Measurements from ENCODE around the gene PPM1D. TPM values are rescaled to one million over a fixed set of nuclear protein-coding genes. Genes with fewer than 3 reads are reported as not detected.

PPM1D gene
- total and polyA plus RNA-seq, 2 experiments from 2014 or later = 18.3 to 18.6 TPM

GRCh38 chr17:60599220-60599619 lies 773 bp upstream of the PPM1D start:
- peak overlapping the region; percentile 82 for H2AFZ ChIP-seq
- H3K27me3 ChIP-seq = no peaks in the 10 kb centered on the region
- H3K36me3 ChIP-seq (replicated peaks; ENCODE audit: insufficient read depth, low read depth) = no peaks in the 10 kb centered on the region
- peaks cover 38% of the 10 kb centered on the region for H3K79me2 ChIP-seq
- TF ChIP-seq EZH2 (IDR thresholded peaks at IDR 0.05; ENCODE audit: borderline replicate concordance) = no peak
- no peak for TF ChIP-seq CTCF (IDR thresholded peaks at IDR 0.05; ENCODE audit: poor library complexity)
- no peak for TF ChIP-seq EZH2phosphoT487 (IDR thresholded peaks at IDR 0.05; ENCODE audit: low read depth, severe bottlenecking, unreplicated experiment)
- H4K20me1 ChIP-seq (ENCODE audit: insufficient read depth, poor library complexity, severe bottlenecking) = peaks cover 10% of the 10 kb centered on the region
- no peaks in the 10 kb centered on the region for H3K9me2 ChIP-seq (replicated peaks; ENCODE audit: insufficient read depth)
- H3K4me3 ChIP-seq = peak overlapping the region; percentile 69
- peak overlapping the region; percentile 89 for H3K4me2 ChIP-seq
- no peak for DNase-seq (ENCODE audit: low spot score)
- H3K4me1 ChIP-seq (ENCODE audit: insufficient read depth) = peaks cover 6% of the 10 kb centered on the region
- WGBS (ENCODE audit: low lambda C conversion rate, missing lambda C conversion rate) = 3% methylated on average over 17 of the region's 17 CpGs
- H3K27ac ChIP-seq = peak overlapping the region; percentile 97
- H3K9me3 ChIP-seq (ENCODE audit: low read depth) = no peaks in the 10 kb centered on the region

GRCh38 chr17:60600490-60601446 lies 775 bp downstream of the PPM1D start:
- WGBS (ENCODE audit: low lambda C conversion rate, missing lambda C conversion rate) = under 1% methylated on average over 67 of the region's 69 CpGs
- no peaks in the 10 kb centered on the region for H3K9me3 ChIP-seq (ENCODE audit: low read depth)

GRCh38 chr17:60601447-60602384 lies 1.7 kb downstream of the PPM1D start:
- Histone ChIP-seq H2AFZ (peak overlapping the region; percentile 23), H3K9me3 (ENCODE audit: low read depth) (no peaks in the 10 kb centered on the region), H3K4me1 (ENCODE audit: insufficient read depth) (peaks cover 6% of the 10 kb centered on the region), H3K36me3 (replicated peaks; ENCODE audit: insufficient read depth, low read depth) (no peaks in the 10 kb centered on the region), H3K79me2 (peaks cover 63% of the 10 kb centered on the region), H3K27me3 (no peaks in the 10 kb centered on the region), H3K4me2 (peak overlapping the region; percentile 80), H4K20me1 (ENCODE audit: insufficient read depth, poor library complexity, severe bottlenecking) (peaks cover 34% of the 10 kb centered on the region), H3K27ac (peak overlapping the region; percentile 93), H3K9me2 (replicated peaks; ENCODE audit: insufficient read depth) (no peaks in the 10 kb centered on the region), H3K4me3 (peak overlapping the region; percentile 65)
- 2% methylated on average over 14 of the region's 14 CpGs for WGBS (ENCODE audit: low lambda C conversion rate, missing lambda C conversion rate)
- DNase-seq (ENCODE audit: low spot score) = peak; percentile 91
- TF ChIP-seq EZH2phosphoT487 (IDR thresholded peaks at IDR 0.05; ENCODE audit: low read depth, severe bottlenecking, unreplicated experiment) (no peak), EZH2 (IDR thresholded peaks at IDR 0.05; ENCODE audit: borderline replicate concordance) (no peak), CTCF (IDR thresholded peaks at IDR 0.05; ENCODE audit: poor library complexity) (no peak)

More at GRCh38 chr17:60600490-60601446, 775 bp downstream of the PPM1D start:
- Histone ChIP-seq H3K79me2 (peaks cover 54% of the 10 kb centered on the region), H3K27ac (peak overlapping the region; percentile 93), H3K4me1 (ENCODE audit: insufficient read depth) (peaks cover 6% of the 10 kb centered on the region), H2AFZ (peak overlapping the region; percentile 65), H3K36me3 (replicated peaks; ENCODE audit: insufficient read depth, low read depth) (no peaks in the 10 kb centered on the region), H3K4me2 (peak overlapping the region; percentile 80), H3K4me3 (peak overlapping the region; percentile 65), H3K27me3 (no peaks in the 10 kb centered on the region), H4K20me1 (ENCODE audit: insufficient read depth, poor library complexity, severe bottlenecking) (peaks cover 25% of the 10 kb centered on the region), H3K9me2 (replicated peaks; ENCODE audit: insufficient read depth) (no peaks in the 10 kb centered on the region)
- peak; percentile 91 for DNase-seq (ENCODE audit: low spot score)
- no peak for TF ChIP-seq EZH2 (IDR thresholded peaks at IDR 0.05; ENCODE audit: borderline replicate concordance)
- peak; percentile 71 for TF ChIP-seq CTCF (IDR thresholded peaks at IDR 0.05; ENCODE audit: poor library complexity)
